A673 (cell line): ENCODE measurements around the gene BPIFB2.

Experiments
- CTCF ChIP-seq: fragments of 300-800, 200-600 bp; sonication (generic); conservative IDR thresholded peaks from 2 replicates; pipeline ENCODE4 v1.5.1; 2017; ENCODE audit warnings: low read depth, mild to moderate bottlenecking, antibody characterized with exemption, low read length, moderate library complexity, mixed read lengths
- EZH2 ChIP-seq: fragments of 200-600 bp; sonication (generic); IDR thresholded peaks from 2 replicates; pipeline ENCODE4 v1.6.1; 2017; ENCODE audit warnings: borderline replicate concordance, low read depth, mild to moderate bottlenecking, mixed read lengths, antibody characterized with exemption, low read length; ENCODE audit not compliant: poor library complexity, severe bottlenecking

GRCh38 chr20:33033381-33033780 lies 25.9 kb downstream of the BPIFB2 start:
- TF ChIP-seq CTCF (no peak), EZH2 (no peak)
